Stomach (tissue), 9 donors: ENCODE data around the gene PIWIL4. TPM values are rescaled to one million over a fixed set of nuclear protein-coding genes. Genes with fewer than 3 reads are reported as not detected.
"Not testable (repeated sequence)": the region's sequence is repeated elsewhere in the genome, so short reads cannot be mapped to it uniquely, and the experiment has no call there.

Experiments
- DNase-seq, 2 donors: peaks; one replicate each; pipeline versions ENCODE4 v3.0.0 to v3.0.0-alpha.2; 2013 to 2019
- H3K27ac ChIP-seq, 5 donors: fragments of 200-600 bp in 4 of 5; sonication (generic) in 4 of 5; one replicate each; pipeline ENCODE4 v1.5.1; 2013 to 2019; ENCODE audit warnings: mild to moderate bottlenecking in 1 of 5, moderate library complexity in 1 of 5
- H3K27me3 ChIP-seq, 3 donors: fragments of 200-600 bp; sonication (generic); one replicate each; pipeline ENCODE4 v1.5.1; 2017 to 2019; ENCODE audit warnings: mixed run types in 1 of 3
- H3K36me3 ChIP-seq, 4 donors: fragments of 200-600 bp; sonication (generic); 1 replicate in 3 of 4; 2 replicates in 1 of 4; pipeline ENCODE4 v1.5.1; 2016 to 2019
- H3K4me1 ChIP-seq, 4 donors: fragments of 200-600 bp; sonication (generic); one replicate each; pipeline ENCODE4 v1.5.1; 2016 to 2019
- H3K4me3 ChIP-seq, 4 donors: fragments of 200-600 bp; sonication (generic) in 3 of 4; one replicate each; pipeline ENCODE4 v1.5.1; 2016 to 2019; ENCODE audit warnings: mild to moderate bottlenecking in 1 of 4
- H3K9me3 ChIP-seq, 4 donors: fragments of 200-600 bp; sonication (generic); one replicate each; pipeline ENCODE4 v1.5.1; 2016 to 2019
- CTCF ChIP-seq, 7 experiments: fragments of 450-650 bp in 4 of 7; fragments of 200-600 bp in 3 of 7; sonication (generic) in 3 of 7; IDR thresholded peaks; one replicate each; pipeline ENCODE4 v1.5.1; 2016 to 2019; ENCODE audit warnings: antibody characterized with exemption in 7 of 7, control low read depth in 2 of 7, mild to moderate bottlenecking in 1 of 7
- EP300 ChIP-seq: sonication (generic); formaldehyde crosslinking; IDR thresholded peaks from one replicate; pipeline ENCODE4 v1.6.1; 2017; ENCODE audit warnings: antibody characterized with exemption
- POLR2A ChIP-seq, 4 donors: fragments of 450-650 bp; IDR thresholded peaks; one replicate each; pipeline ENCODE4 v1.6.1; 2016; ENCODE audit warnings: antibody characterized with exemption in 4 of 4, control low read depth in 2 of 4, mild to moderate bottlenecking in 1 of 4, moderate library complexity in 1 of 4
- POLR2AphosphoS5 ChIP-seq, 3 donors: sonication (generic); formaldehyde crosslinking; IDR thresholded peaks; one replicate each; pipeline ENCODE4 v1.6.1; 2016; ENCODE audit warnings: antibody characterized with exemption in 3 of 3
- WGBS, 5 donors: extraction: QIAGEN DNeasy Blood & Tissue Kit in 3 of 5; methylation state at CpG; one replicate each; pipeline versions ENCODE4 v1.1.5 to v1.1.7; 2013 to 2018; 5-methylcytosine and 5-hydroxymethylcytosine counted together
- intact Hi-C: fragments of 100-400 bp; cut with DNase I; formaldehyde crosslinking; loops from one replicate; pipeline ENCODE4 v1.15.1; 2023; ENCODE audit warnings: low total_unique reads
- polyA plus RNA-seq, 3 donors: library from polyadenylated mRNA; stranded (reverse); fragments of 200-250 nt; gene quantifications; one replicate each; pipeline ENCODE4 v1.2.3, GENCODE V29; 2013
- total RNA-seq, 5 donors: library from RNA; depleted of rRNA; stranded (reverse); fragments of >200 nt; gene quantifications; one replicate each; pipeline versions ENCODE4 v1.1.0 to v1.2.3, GENCODE V29; 2014 to 2016
- donor health status: healthy with polysubstance abuse.
- donor health status: Bipolar disorder and iron deficiency.
- donor health status: healthy.

PIWIL4 gene
- total and polyA plus RNA-seq, 8 donors: 1.3 to 19.4 (median 4.2) TPM; not detected in 1

GRCh38 chr11:94638902-94639373, 71.8 kb downstream of the PIWIL4 start:
- Histone ChIP-seq H3K4me3 (no peak overlapping the region), H3K9me3 (no peaks in the 10 kb centered on the region), H3K27ac (peak overlapping the region in 4 of 5 donors; percentile 1 to 62 (median 52)), H3K27me3 (no peaks in the 10 kb centered on the region), H3K36me3 (no peaks in the 10 kb centered on the region), H3K4me1 (peaks cover 0 to 14% (median 6%) of the 10 kb centered on the region in 4 donors)
- TF ChIP-seq EP300 (no peak), POLR2A (IDR thresholded peaks at IDR 0.05) (no peak), CTCF (IDR thresholded peaks at IDR 0.05) (no peak)
- WGBS, 5 donors: 49 to 71% (median 62%) methylated on average over 4 of the region's 4 CpGs
- peak in 1 of 2 donors; percentile 32 for DNase-seq
- intact Hi-C loops: no loop called here

GRCh38 chr11:94639901-94640721, 72.9 kb downstream of the PIWIL4 start:
- Histone ChIP-seq H3K27me3 (no peaks in the 10 kb centered on the region), H3K9me3 (no peaks in the 10 kb centered on the region), H3K27ac (no peak overlapping the region), H3K36me3 (no peaks in the 10 kb centered on the region), H3K4me3 (no peak overlapping the region), H3K4me1 (peaks cover 0 to 14% (median 6%) of the 10 kb centered on the region in 4 donors)
- TF ChIP-seq EP300: no peak
- TF ChIP-seq POLR2A (IDR thresholded peaks at IDR 0.05): no peak
- TF ChIP-seq POLR2AphosphoS5 (IDR thresholded peaks at IDR 0.05): no peak
- no peak for TF ChIP-seq CTCF (IDR thresholded peaks at IDR 0.05)
- intact Hi-C loops: no loop called here
- WGBS, 5 donors: 86 to 94% (median 89%) methylated on average over 13 of the region's 13 CpGs
- no peak for DNase-seq

- 57 to 73% (median 69%) methylated on average over 6 to 8 of the region's 8 CpGs for WGBS, 5 donors
- intact Hi-C loops: no loop called here
- no peak for TF ChIP-seq POLR2AphosphoS5 (IDR thresholded peaks at IDR 0.05)
- TF ChIP-seq EP300: no peak
- TF ChIP-seq POLR2A (IDR thresholded peaks at IDR 0.05): no peak
- no peak for TF ChIP-seq CTCF (IDR thresholded peaks at IDR 0.05)
- Histone ChIP-seq H3K4me3 (no peak overlapping the region), H3K36me3 (no peaks in the 10 kb centered on the region), H3K9me3 (no peaks in the 10 kb centered on the region), H3K4me1 (peaks cover 0 to 14% (median 6%) of the 10 kb centered on the region in 4 donors), H3K27me3 (no peaks in the 10 kb centered on the region), H3K27ac (no peak overlapping the region)
- no peak for DNase-seq
Measured at GRCh38 chr11:94641167-94641761, 74.1 kb downstream of the PIWIL4 start.

GRCh38 chr11:94643186-94643585, 76.0 kb downstream of the PIWIL4 start:
- H3K27ac ChIP-seq, H3K36me3 ChIP-seq, H3K4me3 ChIP-seq, DNase-seq, intact Hi-C loops, H3K9me3 ChIP-seq, H3K27me3 ChIP-seq: not testable (repeated sequence)
- 81 to 94% (median 89%) methylated on average over 5 to 7 of the region's 8 CpGs for WGBS, 5 donors
- H3K4me1 ChIP-seq: peaks cover 0 to 12% (median 6%) of the 10 kb centered on the region in 4 donors
